Astrocyte (in vitro differentiated cells and primary cell): ENCODE results near the gene OR13C8. TPM values are rescaled to one million over a fixed set of nuclear protein-coding genes. Genes with fewer than 3 reads are reported as not detected.

Experiments used
- DNase-seq: peaks from one replicate; pipeline ENCODE4 v3.0.0-alpha.2; 2010; ENCODE audit warnings: low read depth
- FAIRE-seq: peaks from 2 replicates; lab custom pipeline; 2011; peaks lifted over from hg19 to GRCh38; lab: Jason Lieb, UNC
- H2AFZ ChIP-seq: 2 replicates; pipeline ENCODE4 v1.6.0; 2012; ENCODE audit warnings: low read depth, low read length, inconsistent platforms
- H3K27ac ChIP-seq: 2 replicates; pipeline ENCODE4 v1.5.1; 2011; ENCODE audit warnings: low read depth, low read length, inconsistent platforms
- H3K27me3 ChIP-seq: 2 replicates; pipeline ENCODE4 v1.6.0; 2011; ENCODE audit warnings: low read length, inconsistent platforms; ENCODE audit not compliant: insufficient read depth
- H3K36me3 ChIP-seq: 2 replicates; pipeline ENCODE4 v1.5.1; 2011; ENCODE audit warnings: low read length, inconsistent platforms; ENCODE audit not compliant: insufficient read depth
- H3K4me1 ChIP-seq: 2 replicates; pipeline ENCODE4 v1.5.1; 2011; ENCODE audit warnings: low read length, inconsistent platforms; ENCODE audit not compliant: insufficient read depth
- H3K4me2 ChIP-seq: 2 replicates; pipeline ENCODE4 v1.6.0; 2012; ENCODE audit warnings: low read length, inconsistent platforms
- H3K4me3 ChIP-seq: 2 replicates; pipeline ENCODE4 v1.5.1; 2011; ENCODE audit warnings: low read depth, mild to moderate bottlenecking, low read length, inconsistent platforms; ENCODE audit not compliant: insufficient read depth
- H3K79me2 ChIP-seq: 2 replicates; pipeline ENCODE4 v1.6.0; 2012; ENCODE audit warnings: mild to moderate bottlenecking, low read length, inconsistent platforms; ENCODE audit not compliant: insufficient read depth
- H3K9ac ChIP-seq: 2 replicates; pipeline ENCODE4 v1.6.0; 2012; ENCODE audit warnings: mild to moderate bottlenecking, low read length, inconsistent platforms
- H3K9me3 ChIP-seq: 2 replicates; pipeline ENCODE4 v1.5.1; 2012; ENCODE audit warnings: low read depth, mild to moderate bottlenecking, low read length, inconsistent platforms; ENCODE audit not compliant: insufficient read depth
- H4K20me1 ChIP-seq: 2 replicates; pipeline ENCODE4 v1.6.0; 2012; ENCODE audit warnings: low read length, inconsistent platforms; ENCODE audit not compliant: insufficient read depth
- H3K27ac Mint-ChIP-seq: one replicate; pipeline ENCODE4 v1.8.0; 2021; ENCODE audit warnings: mild to moderate bottlenecking, mixed read lengths; ENCODE audit not compliant: unreplicated experiment
- H3K27me3 Mint-ChIP-seq: one replicate; pipeline ENCODE4 v1.8.0; 2021; ENCODE audit warnings: low read depth, mixed read lengths; ENCODE audit not compliant: unreplicated experiment
- H3K36me3 Mint-ChIP-seq: one replicate; pipeline ENCODE4 v1.8.0; 2021; ENCODE audit warnings: low read depth, mixed read lengths; ENCODE audit not compliant: unreplicated experiment
- H3K4me1 Mint-ChIP-seq: one replicate; pipeline ENCODE4 v1.8.0; 2021; ENCODE audit warnings: low read depth, mixed read lengths; ENCODE audit not compliant: unreplicated experiment
- H3K4me3 Mint-ChIP-seq: one replicate; pipeline ENCODE4 v1.8.0; 2021; ENCODE audit warnings: mild to moderate bottlenecking, moderate library complexity, mixed read lengths; ENCODE audit not compliant: unreplicated experiment
- H3K9me3 Mint-ChIP-seq: one replicate; pipeline ENCODE4 v1.8.0; 2021; ENCODE audit warnings: mild to moderate bottlenecking, mixed read lengths; ENCODE audit not compliant: unreplicated experiment
- EZH2 ChIP-seq: IDR thresholded peaks from 2 replicates; pipeline ENCODE4 v1.6.1; 2012; ENCODE audit warnings: mild to moderate bottlenecking, low read length, inconsistent platforms; ENCODE audit not compliant: insufficient read depth
- total RNA-seq: library from RNA; stranded (reverse); gene quantifications from 2 replicates; pipeline ENCODE4 v1.2.1, GENCODE V29; 2021
- TF ChIP-seq, protein P1 (sequence below): IDR thresholded peaks from 2 replicates; pipeline ENCODE4 v1.5.1; 2011; ENCODE audit warnings: low read depth, mild to moderate bottlenecking, inconsistent platforms, low read length, moderate library complexity; ENCODE audit not compliant: insufficient read depth

OR13C8 gene
- total RNA-seq, 1 donor from 2014 or later = not detected

GRCh38 chr9:104536756-104537155, 32.2 kb upstream of the OR13C8 start, which contains the start of gene OR13C3:
OR13C3 (minus strand) TSS chr9:104536856; CDS start chr9:104536723, 133 bp downstream.
- no peaks in the 10 kb centered on the region for H3K27me3 Mint-ChIP-seq
- H3K36me3 ChIP-seq = no peaks in the 10 kb centered on the region
- no peak within 1 kb of the TSS for H3K27ac Mint-ChIP-seq
- no peak within 1 kb of the TSS for H3K4me3 ChIP-seq
- H2AFZ ChIP-seq = no peak within 1 kb of the TSS
- FAIRE-seq (no peak), DNase-seq (no peak)
- no peak within 1 kb of the TSS for H3K4me3 Mint-ChIP-seq
- no peaks in the 10 kb centered on the region for H3K9me3 Mint-ChIP-seq
- no peak within 1 kb of the TSS for H3K9ac ChIP-seq
- no peaks in the 10 kb centered on the region for H3K4me1 Mint-ChIP-seq
- no peaks in the 10 kb centered on the region for H3K27me3 ChIP-seq
- H3K27ac ChIP-seq = no peak within 1 kb of the TSS
- H3K79me2 ChIP-seq = no peaks in the 10 kb centered on the region
- no peaks in the 10 kb centered on the region for H3K4me1 ChIP-seq
- H3K4me2 ChIP-seq = no peak within 1 kb of the TSS
- TF ChIP-seq EZH2 = no peak
- TF ChIP-seq, protein P1, sequence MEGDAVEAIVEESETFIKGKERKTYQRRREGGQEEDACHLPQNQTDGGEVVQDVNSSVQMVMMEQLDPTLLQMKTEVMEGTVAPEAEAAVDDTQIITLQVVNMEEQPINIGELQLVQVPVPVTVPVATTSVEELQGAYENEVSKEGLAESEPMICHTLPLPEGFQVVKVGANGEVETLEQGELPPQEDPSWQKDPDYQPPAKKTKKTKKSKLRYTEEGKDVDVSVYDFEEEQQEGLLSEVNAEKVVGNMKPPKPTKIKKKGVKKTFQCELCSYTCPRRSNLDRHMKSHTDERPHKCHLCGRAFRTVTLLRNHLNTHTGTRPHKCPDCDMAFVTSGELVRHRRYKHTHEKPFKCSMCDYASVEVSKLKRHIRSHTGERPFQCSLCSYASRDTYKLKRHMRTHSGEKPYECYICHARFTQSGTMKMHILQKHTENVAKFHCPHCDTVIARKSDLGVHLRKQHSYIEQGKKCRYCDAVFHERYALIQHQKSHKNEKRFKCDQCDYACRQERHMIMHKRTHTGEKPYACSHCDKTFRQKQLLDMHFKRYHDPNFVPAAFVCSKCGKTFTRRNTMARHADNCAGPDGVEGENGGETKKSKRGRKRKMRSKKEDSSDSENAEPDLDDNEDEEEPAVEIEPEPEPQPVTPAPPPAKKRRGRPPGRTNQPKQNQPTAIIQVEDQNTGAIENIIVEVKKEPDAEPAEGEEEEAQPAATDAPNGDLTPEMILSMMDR = no peak
- no peaks in the 10 kb centered on the region for H4K20me1 ChIP-seq
- no peaks in the 10 kb centered on the region for H3K36me3 Mint-ChIP-seq
- H3K9me3 ChIP-seq = no peaks in the 10 kb centered on the region

DNA sequence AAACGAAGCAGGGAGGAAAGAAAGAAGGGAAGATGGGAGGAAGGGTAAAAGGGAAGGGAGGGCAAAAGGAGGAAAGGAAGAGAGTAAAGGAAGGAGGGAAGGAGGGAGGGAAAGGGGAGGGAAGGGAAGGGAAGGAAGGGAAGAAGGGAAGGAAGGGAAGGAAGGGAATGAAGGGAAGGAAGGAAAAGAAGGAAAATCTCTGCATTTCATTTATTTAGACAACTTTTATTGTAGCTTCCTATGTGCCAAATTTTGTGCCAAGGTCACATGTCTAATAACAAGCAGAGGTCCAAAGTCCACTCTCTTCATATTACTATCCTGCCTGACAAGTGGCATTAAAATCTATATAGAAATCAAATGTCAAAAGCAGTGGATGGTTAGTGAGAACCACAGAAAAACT, 29.7 kb upstream of the OR13C8 start:
- Mint-ChIP-seq H3K4me1 (no peaks in the 10 kb centered on the region), H3K36me3 (no peaks in the 10 kb centered on the region), H3K27me3 (no peaks in the 10 kb centered on the region), H3K9me3 (no peaks in the 10 kb centered on the region), H3K27ac (no peak overlapping the region), H3K4me3 (no peak overlapping the region)
- no peak overlapping the region for H3K4me3 ChIP-seq
- no peak for TF ChIP-seq EZH2
- TF ChIP-seq, protein P1 = no peak
- H2AFZ ChIP-seq = no peak overlapping the region
- DNase-seq = no peak
- no peak overlapping the region for H3K9ac ChIP-seq
- H3K4me2 ChIP-seq = no peak overlapping the region
- no peaks in the 10 kb centered on the region for H3K36me3 ChIP-seq
- H4K20me1 ChIP-seq = no peaks in the 10 kb centered on the region
- FAIRE-seq = no peak
- no peaks in the 10 kb centered on the region for H3K9me3 ChIP-seq
- H3K79me2 ChIP-seq = no peaks in the 10 kb centered on the region
- H3K27me3 ChIP-seq = no peaks in the 10 kb centered on the region
- H3K4me1 ChIP-seq = no peaks in the 10 kb centered on the region
- no peak overlapping the region for H3K27ac ChIP-seq

GRCh38 chr9:104544644-104545043, 24.3 kb upstream of the OR13C8 start:
- Histone ChIP-seq H4K20me1 (no peaks in the 10 kb centered on the region), H3K4me3 (no peak overlapping the region), H2AFZ (no peak overlapping the region), H3K79me2 (no peaks in the 10 kb centered on the region), H3K9ac (no peak overlapping the region), H3K4me1 (no peaks in the 10 kb centered on the region), H3K36me3 (no peaks in the 10 kb centered on the region), H3K27ac (no peak overlapping the region), H3K27me3 (no peaks in the 10 kb centered on the region), H3K9me3 (no peaks in the 10 kb centered on the region), H3K4me2 (no peak overlapping the region)
- no peak overlapping the region for H3K27ac Mint-ChIP-seq
- no peak overlapping the region for H3K4me3 Mint-ChIP-seq
- no peaks in the 10 kb centered on the region for H3K4me1 Mint-ChIP-seq
- FAIRE-seq (no peak), DNase-seq (no peak)
- TF ChIP-seq, protein P1 = no peak
- no peak for TF ChIP-seq EZH2
- no peaks in the 10 kb centered on the region for H3K36me3 Mint-ChIP-seq
- H3K9me3 Mint-ChIP-seq = no peaks in the 10 kb centered on the region
- no peaks in the 10 kb centered on the region for H3K27me3 Mint-ChIP-seq
